Neural progenitor cell (in vitro differentiated cells): ENCODE measurements around the gene CYFIP2. TPM values are rescaled to one million over a fixed set of nuclear protein-coding genes. Genes with fewer than 3 reads are reported as not detected.

Experiments
- DNase-seq: peaks from one replicate; pipeline ENCODE4 v3.0.0-alpha.2; 2016; ENCODE audit warnings: low spot score
- H2AFZ ChIP-seq: fragments of 200-600 bp; sonication (generic); replicated peaks from 2 replicates; pipeline ENCODE4 v1.6.1; 2016; ENCODE audit warnings: antibody characterized with exemption
- H3F3A ChIP-seq: fragments of 200-600 bp; sonication (generic); 2 replicates; pipeline ENCODE4 v1.6.1; 2016; ENCODE audit warnings: antibody characterized with exemption, low read depth
- H3K27ac ChIP-seq: fragments of 200-600 bp; sonication (generic); 2 replicates; pipeline ENCODE4 v1.5.1; 2016; ENCODE audit warnings: mild to moderate bottlenecking
- H3K27me3 ChIP-seq: fragments of 200-600 bp; sonication (generic); 2 replicates; pipeline ENCODE4 v1.6.1; 2016; ENCODE audit warnings: mild to moderate bottlenecking, moderate library complexity
- H3K36me3 ChIP-seq: fragments of 200-600 bp; sonication (generic); 2 replicates; pipeline ENCODE4 v1.5.1; 2016
- H3K4me1 ChIP-seq: fragments of 200-600 bp; sonication (generic); 2 replicates; pipeline ENCODE4 v1.6.1; 2016; ENCODE audit warnings: mixed run types
- H3K4me2 ChIP-seq: fragments of 200-600 bp; sonication (generic); 2 replicates; pipeline ENCODE4 v1.6.1; 2016
- H3K4me3 ChIP-seq: fragments of 200-600 bp; sonication (generic); 2 replicates; pipeline ENCODE4 v1.5.1; 2016
- H3K79me2 ChIP-seq: fragments of 200-600 bp; sonication (generic); 2 replicates; pipeline ENCODE4 v1.6.1; 2016; ENCODE audit warnings: low read depth
- H3K9ac ChIP-seq: fragments of 200-600 bp; sonication (generic); 2 replicates; pipeline ENCODE4 v1.6.1; 2016
- H3K9me3 ChIP-seq: fragments of 200-600 bp; sonication (generic); 2 replicates; pipeline ENCODE4 v1.5.1; 2016; ENCODE audit warnings: low read depth
- H4K20me1 ChIP-seq: fragments of 200-600 bp; sonication (generic); 2 replicates; pipeline ENCODE4 v1.6.1; 2016; ENCODE audit warnings: low read depth
- H3K27ac Mint-ChIP-seq: 3 replicates; pipeline ENCODE4 v1.8.0; 2021; ENCODE audit warnings: mixed read lengths
- H3K27me3 Mint-ChIP-seq: 2 replicates; pipeline ENCODE4 v1.8.0; 2022; ENCODE audit warnings: low read depth, mild to moderate bottlenecking, inconsistent platforms, moderate library complexity, mixed read lengths; ENCODE audit not compliant: insufficient read depth
- H3K36me3 Mint-ChIP-seq: 3 replicates; pipeline ENCODE4 v1.8.0; 2021; ENCODE audit warnings: mixed read lengths
- H3K4me1 Mint-ChIP-seq: 3 replicates; pipeline ENCODE4 v1.8.0; 2021; ENCODE audit warnings: mixed read lengths
- H3K4me3 Mint-ChIP-seq: 3 replicates; pipeline ENCODE4 v1.8.0; 2021; ENCODE audit warnings: mild to moderate bottlenecking, moderate library complexity, mixed read lengths
- H3K9me3 Mint-ChIP-seq: 3 replicates; pipeline ENCODE4 v1.8.0; 2020; ENCODE audit warnings: mixed read lengths
- CTCF ChIP-seq: fragments of 200-600 bp; sonication (generic); IDR thresholded peaks from 2 replicates; pipeline ENCODE4 v1.5.1; 2017; ENCODE audit warnings: antibody characterized with exemption, mild to moderate bottlenecking
- EZH2 ChIP-seq: fragments of 200-600 bp; sonication (generic); IDR thresholded peaks from 2 replicates; pipeline ENCODE4 v1.6.1; 2017; ENCODE audit warnings: antibody characterized with exemption, mild to moderate bottlenecking, moderate library complexity
- EZH2phosphoT487 ChIP-seq: fragments of 200-600 bp; sonication (generic); IDR thresholded peaks from 2 replicates; pipeline ENCODE4 v1.6.1; 2017; ENCODE audit warnings: antibody characterized with exemption
- total RNA-seq: library from RNA; depleted of rRNA; stranded (reverse); fragments of >200 nt; gene quantifications from 2 replicates; pipeline ENCODE4 v1.2.3, GENCODE V29; 2015; ENCODE audit warnings: low replicate concordance

CYFIP2 gene
- total RNA-seq, 1 donor from 2014 or later: 70.2 TPM

DNA sequence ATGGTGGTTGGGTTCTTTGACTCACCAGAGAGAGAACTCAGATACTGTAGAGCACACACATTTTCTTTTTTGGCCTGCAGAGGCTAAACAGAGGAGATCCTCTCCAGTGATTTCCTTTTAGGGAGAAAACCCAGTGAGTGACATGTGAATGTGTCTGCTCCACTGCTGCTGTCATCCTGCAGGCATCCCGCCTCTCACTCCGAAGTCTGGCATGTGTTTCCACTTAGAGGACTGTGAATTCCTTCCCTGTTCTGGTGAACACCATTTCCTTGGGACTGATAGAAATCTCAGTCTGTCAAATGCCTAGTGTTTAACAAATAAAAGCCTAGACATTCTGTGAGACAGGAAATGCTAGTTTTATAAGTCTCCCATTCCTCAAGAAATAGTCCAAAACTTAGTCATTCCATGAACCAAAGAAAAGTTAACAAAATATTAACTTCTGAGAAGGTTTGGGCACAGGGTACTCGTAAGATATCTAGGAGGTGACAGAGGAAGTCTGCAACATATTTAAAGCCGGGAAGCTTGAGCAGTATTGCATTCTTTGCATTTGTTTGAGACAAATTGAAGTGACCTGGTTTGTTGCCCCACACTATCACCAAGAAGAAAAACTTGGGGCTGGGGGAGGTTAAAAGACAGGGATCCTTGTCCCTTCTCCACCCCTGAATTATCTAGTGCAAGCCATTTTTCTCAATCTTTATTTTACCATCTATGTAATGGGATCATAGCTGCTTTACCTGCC is 119.2 kb downstream of the CYFIP2 start:
- no peaks in the 10 kb centered on the region for H3K79me2 ChIP-seq
- no peak for TF ChIP-seq EZH2
- no peak for TF ChIP-seq EZH2phosphoT487
- TF ChIP-seq CTCF: no peak
- no peak overlapping the region for H3K4me2 ChIP-seq
- DNase-seq: no peak
- no peak overlapping the region for H3K27ac ChIP-seq
- Mint-ChIP-seq H3K9me3 (no peaks in the 10 kb centered on the region), H3K4me3 (no peak overlapping the region), H3K36me3 (peaks cover 7% of the 10 kb centered on the region), H3K27ac (no peak overlapping the region), H3K4me1 (peaks cover 33% of the 10 kb centered on the region), H3K27me3 (no peaks in the 10 kb centered on the region)
- H3K4me3 ChIP-seq: no peak overlapping the region
- H2AFZ ChIP-seq: no peak overlapping the region
- no peaks in the 10 kb centered on the region for H3K4me1 ChIP-seq
- H3K36me3 ChIP-seq: peaks cover 4% of the 10 kb centered on the region
- no peaks in the 10 kb centered on the region for H3K27me3 ChIP-seq
- H3K9ac ChIP-seq: no peak overlapping the region
- no peaks in the 10 kb centered on the region for H4K20me1 ChIP-seq
- no peaks in the 10 kb centered on the region for H3K9me3 ChIP-seq
- H3F3A ChIP-seq: no peaks in the 10 kb centered on the region

DNA sequence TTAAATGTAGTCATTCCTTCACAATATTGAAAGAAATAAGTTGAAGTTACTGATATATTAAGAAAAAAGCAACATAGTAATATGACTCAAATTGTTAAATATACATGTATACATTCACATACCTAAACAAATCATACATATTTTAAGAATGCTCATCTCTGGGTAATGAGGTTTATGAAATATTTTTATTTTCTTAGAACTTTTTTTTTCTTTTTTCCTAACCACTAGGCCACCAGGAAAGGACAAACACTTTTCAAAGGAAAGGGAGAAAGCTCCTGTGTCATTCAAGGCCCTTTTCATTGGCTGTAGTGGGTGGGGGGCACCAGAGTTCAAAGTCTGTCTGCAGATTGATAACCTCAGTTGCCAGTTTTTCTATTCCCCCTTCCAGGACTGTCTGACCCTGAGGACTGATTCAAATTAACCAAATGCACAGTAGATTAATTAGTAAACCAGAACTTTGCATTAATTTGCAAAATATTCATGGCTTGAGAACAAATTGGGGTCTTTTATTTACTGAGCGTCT is 121.2 kb downstream of the CYFIP2 start:
- DNase-seq: no peak
- Histone ChIP-seq H3K36me3 (peaks cover 4% of the 10 kb centered on the region), H3K4me2 (no peak overlapping the region), H3K9me3 (no peaks in the 10 kb centered on the region), H3F3A (no peaks in the 10 kb centered on the region), H3K27me3 (no peaks in the 10 kb centered on the region), H4K20me1 (no peaks in the 10 kb centered on the region), H3K4me1 (no peaks in the 10 kb centered on the region), H3K9ac (no peak overlapping the region), H3K79me2 (no peaks in the 10 kb centered on the region), H3K4me3 (no peak overlapping the region), H3K27ac (no peak overlapping the region), H2AFZ (no peak overlapping the region)
- peaks cover 7% of the 10 kb centered on the region for H3K36me3 Mint-ChIP-seq
- no peak overlapping the region for H3K27ac Mint-ChIP-seq
- H3K27me3 Mint-ChIP-seq: no peaks in the 10 kb centered on the region
- no peak for TF ChIP-seq EZH2phosphoT487
- no peak for TF ChIP-seq CTCF
- no peak for TF ChIP-seq EZH2
- no peak overlapping the region for H3K4me3 Mint-ChIP-seq
- peaks cover 36% of the 10 kb centered on the region for H3K4me1 Mint-ChIP-seq
- no peaks in the 10 kb centered on the region for H3K9me3 Mint-ChIP-seq

- H3K4me1 Mint-ChIP-seq: peaks cover 36% of the 10 kb centered on the region
- H3K27ac ChIP-seq: no peak overlapping the region
These were observed 121.8 kb downstream of the CYFIP2 start for GRCh38 chr5:157387683-157388093.

More at GRCh38 chr5:157387683-157388093, 121.8 kb downstream of the CYFIP2 start:
- Mint-ChIP-seq H3K27me3 (no peaks in the 10 kb centered on the region), H3K9me3 (no peaks in the 10 kb centered on the region), H3K27ac (peak overlapping the region; percentile 51), H3K36me3 (peaks cover 5% of the 10 kb centered on the region), H3K4me3 (no peak overlapping the region)
- Histone ChIP-seq H3K36me3 (peaks cover 4% of the 10 kb centered on the region), H3K4me3 (no peak overlapping the region), H2AFZ (no peak overlapping the region), H4K20me1 (no peaks in the 10 kb centered on the region), H3K9me3 (no peaks in the 10 kb centered on the region), H3K27me3 (no peaks in the 10 kb centered on the region), H3F3A (no peaks in the 10 kb centered on the region), H3K4me2 (no peak overlapping the region), H3K4me1 (no peaks in the 10 kb centered on the region), H3K79me2 (no peaks in the 10 kb centered on the region), H3K9ac (no peak overlapping the region)
- TF ChIP-seq EZH2phosphoT487 (no peak), CTCF (no peak), EZH2 (no peak)
- DNase-seq: no peak
